Measurements from ENCODE around the gene CLINT1. TPM values are rescaled to one million over a fixed set of nuclear protein-coding genes. Genes with fewer than 3 reads are reported as not detected.

The CLINT1 gene
- total and polyA plus RNA-seq, 3 experiments from 2014 or later = 72.3 to 91.1 (median 73.1) TPM

DNA sequence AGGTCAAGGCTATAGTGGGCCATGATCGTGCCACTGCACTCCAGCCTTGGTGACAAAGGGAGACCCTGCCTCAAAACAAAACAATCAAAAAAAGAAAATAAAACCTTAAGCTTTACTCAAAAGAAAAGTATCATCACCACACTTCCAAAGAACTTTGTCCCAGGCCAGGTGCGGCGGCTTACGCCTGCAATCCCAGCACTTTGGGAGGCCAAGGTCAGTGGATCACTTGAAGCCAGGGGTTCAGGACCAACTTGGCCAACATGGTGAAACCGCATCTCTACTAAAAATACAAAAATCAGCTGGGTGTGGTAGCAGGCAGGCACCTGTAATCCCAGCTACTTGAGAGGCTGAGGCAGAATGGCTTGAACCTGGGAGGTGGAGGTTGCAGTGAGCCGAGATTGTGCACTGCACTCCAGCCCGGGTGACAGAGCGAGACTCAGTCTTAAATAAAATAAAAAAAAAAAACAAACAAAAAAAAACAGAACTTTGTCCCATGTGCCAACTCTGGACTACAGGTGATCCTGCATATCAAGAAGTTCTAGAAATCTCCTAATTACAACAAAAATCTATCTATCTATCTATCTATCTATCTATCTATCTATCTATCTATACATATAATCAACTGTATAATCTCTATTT lies 19.7 kb downstream of the CLINT1 start:
- CTCF ChIA-PET = no interaction called here
- H3K9me3 ChIP-seq (ENCODE audit: low read length) = no peaks in the 10 kb centered on the region
- no peak overlapping the region for H3K4me3 Mint-ChIP-seq
- H3K36me3 Mint-ChIP-seq = peaks cover 0 to 26% (median 4%) of the 10 kb centered on the region in 3 donors
- DNase-seq = no peak
- no peak overlapping the region for H3K27ac Mint-ChIP-seq
- peaks cover 37 to 61% (median 55%) of the 10 kb centered on the region in 3 donors for H3K4me1 Mint-ChIP-seq
- H3K36me3 ChIP-seq (ENCODE audit: insufficient read depth, low read length) = no peaks in the 10 kb centered on the region
- no peaks in the 10 kb centered on the region for H3K4me1 ChIP-seq (ENCODE audit: insufficient read depth, low read length)
- no peaks in the 10 kb centered on the region for H3K9me3 Mint-ChIP-seq
- H3K4me3 ChIP-seq (ENCODE audit: low read length) = no peak overlapping the region
- H3K27me3 Mint-ChIP-seq = no peaks in the 10 kb centered on the region
- H3K27me3 ChIP-seq (ENCODE audit: insufficient read depth, low read length, poor library complexity, severe bottlenecking) = no peaks in the 10 kb centered on the region
- H3K27ac ChIP-seq (ENCODE audit: low read depth, low read length) = no peak overlapping the region
- POLR2A ChIA-PET = no interaction called here

DNA sequence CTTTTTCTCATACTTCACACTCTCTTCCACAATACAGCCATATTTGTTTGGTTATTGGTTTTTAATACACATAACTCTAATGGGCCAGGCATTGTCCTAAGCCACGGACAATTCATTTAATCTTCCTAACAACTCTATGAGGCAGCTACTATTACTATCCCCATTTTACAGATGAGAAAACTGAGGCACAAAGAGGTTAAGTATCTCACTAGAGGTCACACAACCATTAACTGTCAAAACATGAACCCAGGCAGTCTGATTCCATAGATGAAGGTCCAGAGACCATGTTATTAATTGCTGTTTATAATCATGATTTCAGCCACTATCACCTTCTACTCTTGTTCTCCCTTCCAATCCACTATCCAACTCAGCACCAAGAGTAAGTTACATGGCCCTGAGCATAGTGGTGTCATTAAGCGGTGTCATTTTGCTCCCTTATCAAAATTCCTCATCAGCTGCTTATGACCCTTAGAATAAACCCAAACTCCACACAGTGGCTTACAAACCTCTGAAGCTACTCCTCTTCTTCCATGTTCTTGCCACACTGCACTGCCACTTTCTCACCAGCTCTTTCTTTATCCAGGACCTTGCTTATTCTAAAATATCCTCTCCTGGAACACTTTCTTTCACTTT lies 22.7 kb downstream of the CLINT1 start:
- H3K27ac ChIP-seq (ENCODE audit: low read depth, low read length) = no peak overlapping the region
- no peak for DNase-seq
- Mint-ChIP-seq H3K4me3 (no peak overlapping the region), H3K27ac (peak overlapping the region in 2 of 8 donors; percentile 60 to 62), H3K36me3 (peaks cover 0 to 27% (median 6%) of the 10 kb centered on the region in 3 donors), H3K27me3 (no peaks in the 10 kb centered on the region), H3K4me1 (peaks cover 43 to 71% (median 62%) of the 10 kb centered on the region in 3 donors), H3K9me3 (no peaks in the 10 kb centered on the region)
- H3K27me3 ChIP-seq (ENCODE audit: insufficient read depth, low read length, poor library complexity, severe bottlenecking) = no peaks in the 10 kb centered on the region
- H3K4me1 ChIP-seq (ENCODE audit: insufficient read depth, low read length) = no peaks in the 10 kb centered on the region
- POLR2A ChIA-PET = no interaction called here
- H3K4me3 ChIP-seq (ENCODE audit: low read length) = no peak overlapping the region
- H3K36me3 ChIP-seq (ENCODE audit: insufficient read depth, low read length) = no peaks in the 10 kb centered on the region
- CTCF ChIA-PET = no interaction called here
- H3K9me3 ChIP-seq (ENCODE audit: low read length) = no peaks in the 10 kb centered on the region

DNA sequence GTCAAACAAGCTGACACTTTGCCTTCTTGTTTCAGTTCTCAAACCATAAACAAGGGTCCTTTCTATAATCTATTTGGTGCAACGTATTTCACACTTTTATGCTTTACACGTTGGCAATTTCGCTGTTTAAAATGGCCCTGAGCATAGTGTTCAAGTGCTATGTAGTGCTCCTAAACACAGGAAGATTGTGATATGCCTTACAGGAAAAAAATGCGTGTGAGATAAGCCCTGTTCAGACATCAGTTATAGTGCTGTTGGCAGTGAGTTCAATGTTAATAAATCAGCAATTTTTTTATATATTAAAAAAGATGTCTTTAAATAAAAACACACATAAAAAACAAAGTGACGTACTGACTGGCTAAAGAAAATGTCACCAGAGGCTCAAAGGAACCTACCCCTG lies 23.9 kb downstream of the CLINT1 start:
- Histone ChIP-seq H3K9me3 (ENCODE audit: low read length) (no peaks in the 10 kb centered on the region), H3K27ac (ENCODE audit: low read depth, low read length) (no peak overlapping the region), H3K36me3 (ENCODE audit: insufficient read depth, low read length) (no peaks in the 10 kb centered on the region), H3K4me1 (ENCODE audit: insufficient read depth, low read length) (no peaks in the 10 kb centered on the region), H3K4me3 (ENCODE audit: low read length) (no peak overlapping the region), H3K27me3 (ENCODE audit: insufficient read depth, low read length, poor library complexity, severe bottlenecking) (no peaks in the 10 kb centered on the region)
- no peak for DNase-seq
- no peaks in the 10 kb centered on the region for H3K27me3 Mint-ChIP-seq
- H3K27ac Mint-ChIP-seq = peak overlapping the region in 1 of 8 donors; percentile 17
- peaks cover 0 to 22% (median 3%) of the 10 kb centered on the region in 3 donors for H3K36me3 Mint-ChIP-seq
- CTCF ChIA-PET = no interaction called here
- no peaks in the 10 kb centered on the region for H3K9me3 Mint-ChIP-seq
- no peak overlapping the region for H3K4me3 Mint-ChIP-seq
- POLR2A ChIA-PET = no interaction called here
- H3K4me1 Mint-ChIP-seq = peaks cover 39 to 72% (median 62%) of the 10 kb centered on the region in 3 donors

DNA sequence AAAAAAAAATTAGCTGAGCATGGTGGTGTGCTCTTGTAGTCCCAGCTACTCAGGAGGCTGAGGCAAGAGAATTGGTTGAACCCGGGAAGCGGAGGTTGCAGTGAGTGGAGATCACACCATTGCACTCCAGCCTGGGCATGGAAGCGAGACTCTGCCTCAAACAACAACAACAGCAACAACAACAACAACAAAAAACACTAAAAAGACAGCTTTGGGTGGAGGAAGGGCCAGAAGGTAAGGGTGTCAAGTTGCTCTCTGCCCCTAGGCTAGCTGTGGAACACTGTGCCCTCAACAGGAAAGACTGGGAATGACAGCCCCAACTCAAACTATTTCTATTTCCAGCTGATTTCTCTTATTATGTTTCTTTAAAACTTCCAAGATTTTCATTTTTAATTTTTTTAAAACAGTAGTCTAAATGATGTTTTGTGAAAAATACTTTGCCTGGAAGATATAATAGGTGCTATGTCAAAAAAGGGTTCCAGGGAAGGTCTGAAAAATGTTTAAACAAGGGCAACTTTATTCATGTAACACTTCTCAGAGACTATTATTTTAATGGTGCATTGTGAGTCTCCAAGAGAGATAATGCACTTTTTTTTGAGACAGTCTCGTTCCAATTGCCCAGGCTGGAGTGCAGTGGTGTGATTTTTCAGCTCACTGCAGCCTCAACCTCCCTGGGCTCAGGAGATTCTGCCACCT lies 29.9 kb downstream of the CLINT1 start:
- H3K4me3 Mint-ChIP-seq = no peak overlapping the region
- H3K4me1 Mint-ChIP-seq = peaks cover 57 to 81% (median 79%) of the 10 kb centered on the region in 3 donors
- Histone ChIP-seq H3K9me3 (ENCODE audit: low read length) (no peaks in the 10 kb centered on the region), H3K27me3 (ENCODE audit: insufficient read depth, low read length, poor library complexity, severe bottlenecking) (no peaks in the 10 kb centered on the region), H3K36me3 (ENCODE audit: insufficient read depth, low read length) (no peaks in the 10 kb centered on the region), H3K4me3 (ENCODE audit: low read length) (no peak overlapping the region), H3K27ac (ENCODE audit: low read depth, low read length) (no peak overlapping the region), H3K4me1 (ENCODE audit: insufficient read depth, low read length) (peaks cover 8% of the 10 kb centered on the region)
- H3K36me3 Mint-ChIP-seq = peaks cover 0 to 8% (median 3%) of the 10 kb centered on the region in 3 donors
- CTCF ChIA-PET = interaction anchor here (1.1 to 1.4 kb wide), 3 partner anchors 9 to 120 kb away, joined by 3 to 5 read pairs (median 5); no protein-coding TSS in a partner anchor
- DNase-seq = no peak
- peaks cover 0 to 2% of the 10 kb centered on the region in 2 donors for H3K27me3 Mint-ChIP-seq
- POLR2A ChIA-PET = interaction anchor here (0.6 kb wide), 1 partner anchor 20 kb away, joined by 5 read pairs; no protein-coding TSS in a partner anchor
- H3K9me3 Mint-ChIP-seq = no peaks in the 10 kb centered on the region
- H3K27ac Mint-ChIP-seq = peak overlapping the region in 5 of 8 donors; percentile 39 to 69 (median 54)

DNA sequence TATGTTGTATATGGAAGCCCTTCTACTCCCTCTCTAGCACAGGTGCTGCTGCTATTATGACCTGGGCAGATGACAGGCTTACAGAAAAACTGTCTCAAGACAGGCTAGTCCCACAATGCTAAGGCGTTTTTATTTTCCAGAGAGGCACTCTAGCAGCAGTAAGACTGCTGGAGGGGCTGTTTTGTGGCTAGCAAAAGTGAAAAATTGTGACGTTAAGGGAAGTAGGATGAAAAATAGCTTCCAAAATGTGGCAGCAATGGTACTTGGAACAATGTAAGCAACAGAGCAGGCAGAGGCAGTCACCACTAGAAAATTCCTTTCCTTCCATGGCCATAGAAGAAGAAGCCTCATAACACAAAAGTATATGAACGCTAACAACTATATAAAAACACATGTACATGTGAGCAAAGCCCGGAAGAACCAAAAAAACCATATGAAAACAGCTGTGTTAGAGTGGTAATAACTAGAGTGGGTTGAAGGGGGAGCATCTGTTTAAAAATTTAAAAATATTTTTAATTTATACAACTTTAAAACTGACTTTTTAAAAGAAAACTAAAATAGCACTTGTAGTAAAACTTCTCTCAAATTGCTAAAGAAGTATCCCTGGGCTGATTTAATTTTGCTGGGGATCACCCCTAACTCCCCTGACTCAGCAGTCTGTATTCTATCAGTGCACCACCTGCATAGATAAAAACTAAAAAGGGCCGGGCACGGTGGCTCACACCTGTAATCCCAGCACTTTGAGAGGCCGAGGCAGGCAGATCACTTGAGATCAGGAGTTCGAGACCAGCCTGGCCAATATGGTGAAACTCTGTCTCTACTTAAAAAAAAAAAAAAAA lies 30.6 kb downstream of the CLINT1 start:
- Histone ChIP-seq H3K27me3 (ENCODE audit: insufficient read depth, low read length, poor library complexity, severe bottlenecking) (no peaks in the 10 kb centered on the region), H3K27ac (ENCODE audit: low read depth, low read length) (no peak overlapping the region), H3K36me3 (ENCODE audit: insufficient read depth, low read length) (no peaks in the 10 kb centered on the region), H3K9me3 (ENCODE audit: low read length) (no peaks in the 10 kb centered on the region), H3K4me3 (ENCODE audit: low read length) (no peak overlapping the region), H3K4me1 (ENCODE audit: insufficient read depth, low read length) (peaks cover 8% of the 10 kb centered on the region)
- no peaks in the 10 kb centered on the region for H3K9me3 Mint-ChIP-seq
- peaks cover 0 to 2% of the 10 kb centered on the region in 2 donors for H3K27me3 Mint-ChIP-seq
- peak overlapping the region in 3 of 8 donors; percentile 20 to 66 (median 41) for H3K27ac Mint-ChIP-seq
- DNase-seq = no peak
- POLR2A ChIA-PET = no interaction called here
- peaks cover 0 to 5% (median 3%) of the 10 kb centered on the region in 3 donors for H3K36me3 Mint-ChIP-seq
- CTCF ChIA-PET = interaction anchor here (1.1 to 1.3 kb wide), 2 partner anchors 16 to 120 kb away, joined by 3 to 5 read pairs; no protein-coding TSS in a partner anchor
- H3K4me3 Mint-ChIP-seq = no peak overlapping the region
- peaks cover 51 to 78% (median 76%) of the 10 kb centered on the region in 3 donors for H3K4me1 Mint-ChIP-seq

DNA sequence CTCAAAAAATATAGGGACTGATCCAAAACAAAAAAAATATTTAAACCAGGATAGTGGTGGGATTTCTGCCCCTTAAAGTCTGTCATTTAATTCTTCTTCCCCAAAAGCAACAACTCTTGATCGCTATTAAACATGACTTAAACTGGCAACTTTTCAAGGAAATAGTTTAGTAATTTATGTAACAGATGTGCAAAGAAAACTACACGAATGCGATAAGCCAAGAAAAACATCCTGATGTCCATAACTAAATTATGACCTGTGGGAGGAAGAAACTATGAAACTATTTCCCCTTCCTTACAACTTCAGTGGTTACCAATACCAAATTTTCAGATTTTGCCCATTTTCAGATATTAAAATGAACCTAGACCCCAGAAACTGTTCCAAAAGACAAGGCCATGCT lies 31.5 kb downstream of the CLINT1 start:
- Histone ChIP-seq H3K4me3 (ENCODE audit: low read length) (no peak overlapping the region), H3K27ac (ENCODE audit: low read depth, low read length) (no peak overlapping the region), H3K27me3 (ENCODE audit: insufficient read depth, low read length, poor library complexity, severe bottlenecking) (no peaks in the 10 kb centered on the region), H3K9me3 (ENCODE audit: low read length) (no peaks in the 10 kb centered on the region), H3K4me1 (ENCODE audit: insufficient read depth, low read length) (peaks cover 8% of the 10 kb centered on the region), H3K36me3 (ENCODE audit: insufficient read depth, low read length) (no peaks in the 10 kb centered on the region)
- peak overlapping the region in 1 of 8 donors; percentile 75 for H3K27ac Mint-ChIP-seq
- no peak for DNase-seq
- H3K4me3 Mint-ChIP-seq = peak overlapping the region in 1 of 7 donors; percentile 0
- CTCF ChIA-PET = no interaction called here
- peaks cover 0 to 3% (median 0%) of the 10 kb centered on the region in 5 donors for H3K9me3 Mint-ChIP-seq
- peaks cover 49 to 78% (median 77%) of the 10 kb centered on the region in 3 donors for H3K4me1 Mint-ChIP-seq
- peaks cover 1 to 5% (median 4%) of the 10 kb centered on the region in 3 donors for H3K36me3 Mint-ChIP-seq
- H3K27me3 Mint-ChIP-seq = peaks cover 0 to 2% of the 10 kb centered on the region in 2 donors
- POLR2A ChIA-PET = no interaction called here

DNA sequence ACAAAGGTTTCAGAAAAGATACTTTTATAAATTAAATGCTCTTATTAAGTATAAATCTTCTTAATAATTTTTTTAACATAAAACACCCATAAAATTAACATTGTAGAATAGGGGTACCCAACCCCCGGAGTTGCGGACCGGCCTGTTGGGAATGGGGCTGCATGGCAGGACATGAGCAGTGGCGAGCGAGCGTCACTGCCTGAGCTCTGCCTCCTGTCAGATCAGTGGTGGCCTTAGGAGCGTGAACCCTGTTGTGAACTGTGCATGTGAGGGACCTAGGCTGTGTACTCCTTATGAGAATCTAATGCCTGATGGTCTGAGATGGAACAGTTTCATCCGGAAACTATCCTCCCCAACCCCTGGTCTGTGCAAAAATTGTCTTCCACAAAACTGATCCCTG lies 35.3 kb downstream of the CLINT1 start:
- Histone ChIP-seq H3K4me1 (ENCODE audit: insufficient read depth, low read length) (peaks cover 8% of the 10 kb centered on the region), H3K9me3 (ENCODE audit: low read length) (no peaks in the 10 kb centered on the region), H3K27me3 (ENCODE audit: insufficient read depth, low read length, poor library complexity, severe bottlenecking) (no peaks in the 10 kb centered on the region), H3K4me3 (ENCODE audit: low read length) (no peak overlapping the region), H3K27ac (ENCODE audit: low read depth, low read length) (no peak overlapping the region), H3K36me3 (ENCODE audit: insufficient read depth, low read length) (no peaks in the 10 kb centered on the region)
- POLR2A ChIA-PET = no interaction called here
- no peaks in the 10 kb centered on the region for H3K27me3 Mint-ChIP-seq
- DNase-seq = no peak
- H3K4me3 Mint-ChIP-seq = no peak overlapping the region
- peaks cover 4 to 11% (median 6%) of the 10 kb centered on the region in 3 donors for H3K36me3 Mint-ChIP-seq
- peaks cover 0 to 5% (median 2%) of the 10 kb centered on the region in 5 donors for H3K9me3 Mint-ChIP-seq
- CTCF ChIA-PET = interaction anchor here (1.1 kb wide), 1 partner anchor 9 kb away, joined by 4 read pairs; no protein-coding TSS in a partner anchor
- H3K4me1 Mint-ChIP-seq = peaks cover 57 to 81% (median 80%) of the 10 kb centered on the region in 3 donors
- H3K27ac Mint-ChIP-seq = peak overlapping the region in 1 of 8 donors; percentile 21

Measured in CD8-positive, alpha-beta memory T cell (primary cell).